NAMALWA (cell line): Measurements from ENCODE around the gene CES2.
"Not testable (repeated sequence)": the region's sequence is repeated elsewhere in the genome, so short reads cannot be mapped to it uniquely, and the experiment has no call there.

Experiments used
- DNase-seq: peaks from one replicate; pipeline ENCODE4 v3.0.0-alpha.2; 2015; ENCODE audit warnings: low spot score

Gene CES2, protein sequence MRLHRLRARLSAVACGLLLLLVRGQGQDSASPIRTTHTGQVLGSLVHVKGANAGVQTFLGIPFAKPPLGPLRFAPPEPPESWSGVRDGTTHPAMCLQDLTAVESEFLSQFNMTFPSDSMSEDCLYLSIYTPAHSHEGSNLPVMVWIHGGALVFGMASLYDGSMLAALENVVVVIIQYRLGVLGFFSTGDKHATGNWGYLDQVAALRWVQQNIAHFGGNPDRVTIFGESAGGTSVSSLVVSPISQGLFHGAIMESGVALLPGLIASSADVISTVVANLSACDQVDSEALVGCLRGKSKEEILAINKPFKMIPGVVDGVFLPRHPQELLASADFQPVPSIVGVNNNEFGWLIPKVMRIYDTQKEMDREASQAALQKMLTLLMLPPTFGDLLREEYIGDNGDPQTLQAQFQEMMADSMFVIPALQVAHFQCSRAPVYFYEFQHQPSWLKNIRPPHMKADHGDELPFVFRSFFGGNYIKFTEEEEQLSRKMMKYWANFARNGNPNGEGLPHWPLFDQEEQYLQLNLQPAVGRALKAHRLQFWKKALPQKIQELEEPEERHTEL

DNA sequence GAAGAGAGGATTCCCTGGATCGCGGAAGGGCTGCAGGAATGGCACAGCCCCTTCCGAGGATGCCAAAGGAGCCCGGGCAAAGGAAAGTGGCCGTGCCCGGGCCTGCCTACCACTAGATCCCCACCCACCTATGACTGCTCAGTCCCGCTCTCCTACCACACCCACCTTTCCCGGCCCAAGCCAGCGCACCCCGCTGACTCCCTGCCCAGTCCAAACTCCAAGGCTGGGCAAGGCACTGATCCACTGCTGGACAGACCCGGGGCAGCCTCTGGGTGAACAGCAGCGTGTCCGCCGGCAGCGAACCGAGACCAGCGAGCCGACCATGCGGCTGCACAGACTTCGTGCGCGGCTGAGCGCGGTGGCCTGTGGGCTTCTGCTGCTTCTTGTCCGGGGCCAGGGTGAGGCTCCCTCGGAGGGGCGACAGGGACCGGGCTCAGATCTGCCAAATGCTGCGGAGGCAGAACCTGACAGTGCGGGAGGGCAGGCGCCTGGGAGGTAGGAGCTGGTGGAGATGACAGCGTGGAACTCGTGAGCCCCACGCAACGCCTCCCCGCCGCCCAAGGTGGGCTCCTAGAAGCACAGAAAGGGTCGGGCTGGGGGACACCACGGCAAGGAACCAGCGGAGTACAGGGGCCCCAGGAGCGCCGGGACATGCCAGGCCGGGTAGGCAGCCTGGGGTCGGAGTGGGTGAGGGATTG is at the start of gene CES2:
TSS of gene CES2 (plus strand) at position 203 of the 698 bp plus-strand sequence. CDS start at position 323, 120 bp downstream.
- DNase-seq: no peak

DNA sequence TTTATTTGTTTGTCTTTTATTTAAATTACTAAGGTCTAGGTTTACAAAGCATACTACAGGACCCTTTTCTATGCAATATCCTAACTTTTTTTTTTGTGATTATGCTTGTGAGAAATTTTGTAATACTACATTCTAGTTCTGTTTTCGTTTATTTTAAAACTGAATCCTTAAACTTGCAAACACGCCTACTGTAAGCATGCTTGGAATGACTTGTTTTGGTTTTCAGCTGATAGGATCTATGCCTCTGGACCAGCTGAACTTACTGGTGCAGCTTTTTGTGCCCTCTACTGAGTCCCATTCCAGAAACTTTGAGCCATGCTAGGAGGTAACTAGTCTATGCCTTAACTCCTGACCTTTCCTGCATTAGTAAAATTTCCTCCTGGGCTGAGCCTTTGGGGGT is 49.0 kb upstream of the CES2 start:
- no peak for DNase-seq

DNA sequence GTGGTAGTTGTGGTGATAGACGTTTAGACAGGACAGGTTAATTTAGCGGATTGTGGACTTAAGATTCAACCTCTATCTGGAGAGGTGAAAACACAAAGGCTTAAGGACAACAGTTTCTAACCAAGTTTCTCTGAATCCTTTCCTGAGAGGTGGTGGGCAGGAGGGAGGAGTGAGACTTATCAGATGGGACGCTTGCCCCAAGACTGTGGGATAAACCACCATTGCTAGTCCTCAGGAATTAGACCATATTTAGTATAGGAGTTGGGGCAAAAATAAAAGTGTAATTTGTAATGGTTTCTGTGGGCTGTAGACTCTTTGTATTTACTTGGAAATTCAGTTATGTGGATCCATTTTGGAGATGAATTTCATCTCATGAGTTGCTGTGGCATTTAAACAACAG is 48.4 kb upstream of the CES2 start:
- DNase-seq: no peak

GRCh38 chr16:66888647-66889615 is 46.4 kb upstream of the CES2 start:
- no peak for DNase-seq

DNA sequence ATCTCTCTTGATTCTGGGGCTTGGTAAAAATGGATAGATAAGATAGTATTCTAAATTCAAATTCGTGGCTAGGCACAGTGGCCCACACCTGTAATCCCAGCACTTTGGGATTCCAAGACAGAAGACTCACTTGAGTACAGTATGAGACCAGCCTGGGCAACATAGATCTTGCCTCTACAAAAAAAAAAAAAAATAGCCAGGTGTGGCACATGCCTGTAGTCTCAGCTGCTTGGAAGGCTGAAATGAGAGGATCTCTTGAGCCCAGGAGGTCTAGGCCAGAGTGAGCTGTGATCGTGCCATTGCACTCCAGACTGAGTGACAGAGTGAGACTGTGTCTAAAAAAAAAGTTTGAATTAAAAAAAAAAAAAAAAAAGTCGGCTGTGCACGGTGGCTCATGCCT is 45.7 kb upstream of the CES2 start:
- DNase-seq: no peak

DNA sequence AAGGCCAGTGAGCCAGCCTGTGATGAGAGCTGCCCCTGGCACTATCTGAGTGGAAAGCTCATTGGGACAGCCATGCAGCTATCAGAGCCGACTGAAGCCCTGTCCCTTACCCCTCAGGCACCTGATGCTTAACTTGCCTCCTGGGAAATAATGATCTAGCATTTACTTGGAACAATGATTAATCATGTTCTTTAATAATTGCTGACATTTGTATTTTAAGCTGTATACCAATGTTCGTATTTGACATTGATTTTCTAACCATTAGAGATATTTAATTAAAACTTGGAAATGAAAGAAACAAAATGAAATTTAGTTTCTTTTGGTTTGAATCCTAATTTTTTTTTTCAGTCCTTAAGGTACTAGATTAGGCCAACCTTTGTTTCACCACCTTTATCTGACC is 44.5 kb upstream of the CES2 start:
- no peak for DNase-seq

DNA sequence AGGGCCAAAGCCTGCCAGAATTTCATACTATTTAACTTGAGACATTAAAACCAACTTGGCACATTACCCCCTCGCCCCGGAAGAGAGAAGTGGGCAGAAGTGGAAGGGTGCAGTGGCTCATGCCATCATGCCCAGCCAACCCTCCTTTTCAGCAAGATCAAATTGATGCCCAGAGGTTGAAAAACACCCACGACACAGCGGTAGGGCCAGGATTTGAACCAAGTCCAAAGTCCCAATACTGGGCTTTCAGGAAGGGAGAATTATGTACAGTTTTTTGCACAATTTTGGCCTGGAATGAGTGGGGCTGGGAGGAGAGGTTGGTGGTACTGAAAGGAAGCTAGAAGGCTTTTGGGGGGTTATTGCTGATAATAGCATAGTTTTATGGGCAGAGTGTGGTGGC is 44.0 kb upstream of the CES2 start:
- DNase-seq: no peak

DNA sequence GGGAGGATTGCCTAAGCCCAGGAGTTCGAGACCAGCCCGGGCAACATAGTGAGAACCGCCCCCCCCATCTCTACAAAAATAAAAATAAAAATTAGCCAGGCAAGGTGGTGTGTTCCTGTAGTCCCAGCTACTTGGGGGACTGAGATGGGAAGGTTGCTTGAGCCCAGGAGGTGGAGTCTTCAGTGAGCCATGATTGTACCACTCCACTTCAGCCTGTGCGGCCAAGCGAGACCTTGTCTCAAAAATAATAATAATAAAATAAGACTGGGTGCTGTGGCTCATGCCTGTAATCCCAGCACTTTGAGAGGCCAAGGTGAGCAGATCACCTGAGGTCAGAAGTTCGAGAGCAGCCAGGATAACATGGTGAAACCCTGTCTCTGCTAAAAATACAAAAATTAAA is 43.5 kb upstream of the CES2 start:
- DNase-seq: no peak

GRCh38 chr16:66894055-66894454 is 41.3 kb upstream of the CES2 start:
- DNase-seq: no peak

GRCh38 chr16:66894948-66895688 is 40.2 kb upstream of the CES2 start:
- peak; percentile 79 for DNase-seq

DNA sequence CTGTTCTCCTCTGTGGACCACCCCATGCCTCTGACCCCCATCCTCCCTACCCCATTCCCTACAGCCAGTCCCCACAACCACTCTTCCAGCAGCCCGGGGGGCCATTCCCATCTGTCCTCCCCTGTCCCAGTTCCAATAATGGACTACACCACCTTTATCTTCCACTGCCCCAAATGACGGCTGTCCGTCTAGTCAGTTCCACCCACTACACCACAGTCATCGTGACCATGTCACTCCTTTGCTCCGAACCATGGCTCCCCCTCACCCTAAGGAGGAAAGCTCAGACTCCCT is 39.7 kb upstream of the CES2 start:
- DNase-seq: no peak

DNA sequence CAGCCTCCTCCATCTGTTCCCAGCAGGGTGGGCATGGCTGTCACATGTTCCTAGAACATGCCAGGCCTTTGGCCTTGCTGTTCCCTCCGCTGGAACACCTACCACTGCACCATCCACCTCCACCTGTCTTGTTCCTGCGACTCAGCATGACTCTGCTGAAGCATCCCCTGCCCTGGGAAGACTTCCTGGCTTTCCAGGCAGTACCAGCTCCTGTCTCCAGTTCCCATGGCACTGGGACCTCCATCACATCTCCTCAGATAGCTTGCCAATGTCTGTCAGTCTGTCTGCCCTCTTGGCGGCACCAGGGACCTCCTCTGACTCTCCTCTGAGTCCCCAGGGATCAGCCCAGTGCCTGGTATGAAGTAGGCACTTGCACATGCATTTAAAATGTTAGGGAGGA is 39.3 kb upstream of the CES2 start:
- no peak for DNase-seq

GRCh38 chr16:66896682-66897081 is 38.6 kb upstream of the CES2 start:
- DNase-seq: not testable (repeated sequence)

- no peak for DNase-seq
These were observed 37.1 kb upstream of the CES2 start for GRCh38 chr16:66898207-66898606.

- no peak for DNase-seq
These were observed 36.4 kb upstream of the CES2 start for GRCh38 chr16:66898933-66899309.

DNA sequence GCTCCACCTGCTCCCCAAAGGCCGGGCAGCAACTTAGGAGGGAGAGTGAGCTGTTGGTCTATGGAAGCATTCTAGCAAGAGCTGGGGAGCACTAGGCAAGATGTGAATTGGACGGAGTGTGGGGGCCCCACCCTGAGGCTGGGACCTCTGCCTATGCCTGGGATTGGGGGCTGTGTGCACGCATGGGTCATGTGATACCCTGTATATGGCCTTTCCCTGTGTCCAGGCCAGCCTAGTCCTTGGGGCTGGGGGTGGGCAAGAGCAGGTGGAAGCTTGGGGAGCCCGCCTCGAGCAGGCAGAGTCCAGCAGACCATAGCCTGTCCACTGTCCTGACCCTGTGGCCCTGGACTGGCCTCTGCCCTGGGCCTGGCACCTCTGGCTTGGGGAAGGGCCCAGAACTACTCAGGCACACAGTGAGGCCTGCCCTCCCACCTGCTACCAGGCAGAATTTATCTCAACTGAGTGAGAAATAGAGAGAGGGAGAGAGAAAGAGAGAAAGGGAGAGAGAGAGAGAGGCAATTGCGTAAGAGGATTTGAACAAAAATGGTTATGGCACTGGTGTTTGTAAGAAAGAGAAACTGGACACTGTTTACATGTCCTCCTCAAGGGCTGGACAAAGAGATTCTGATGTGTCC is 35.9 kb upstream of the CES2 start:
- no peak for DNase-seq

- DNase-seq: no peak
These were observed 35.2 kb upstream of the CES2 start for GRCh38 chr16:66899945-66900710.

DNA sequence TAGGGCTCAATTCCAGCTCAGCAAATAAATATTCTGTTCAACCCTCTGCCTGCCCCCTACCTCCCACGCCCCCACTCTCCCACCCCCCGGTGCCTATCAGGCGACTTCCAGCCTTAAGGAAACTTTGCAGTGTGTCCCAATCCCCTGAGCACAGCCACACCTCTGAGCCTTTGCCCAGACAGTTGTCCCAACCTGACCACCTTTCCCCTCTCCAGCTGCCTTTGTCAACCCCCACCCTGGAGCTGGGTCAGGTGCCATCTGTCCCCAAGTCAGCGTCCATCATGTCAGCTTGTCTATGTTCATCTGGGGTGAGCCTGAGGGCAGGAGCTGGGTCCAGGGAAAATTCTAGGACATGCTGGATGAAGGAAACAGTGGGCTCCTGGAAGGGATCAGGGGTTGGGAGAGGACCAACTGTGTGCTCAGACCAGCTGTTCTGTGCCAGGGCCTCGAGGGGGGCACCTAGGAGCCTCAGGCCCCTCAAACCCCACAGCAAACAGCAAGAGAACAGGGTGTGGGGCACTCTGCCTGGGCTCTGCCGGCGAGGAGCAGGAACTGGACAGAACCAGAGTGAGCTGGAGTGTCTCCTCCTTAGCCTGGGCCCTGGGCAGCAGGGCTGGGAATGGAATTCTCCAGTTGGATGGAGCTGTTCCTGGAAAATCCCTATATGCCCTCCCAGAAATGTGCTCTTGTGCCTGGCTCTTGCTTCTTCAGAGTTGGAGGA is 34.4 kb upstream of the CES2 start:
- DNase-seq: no peak

DNA sequence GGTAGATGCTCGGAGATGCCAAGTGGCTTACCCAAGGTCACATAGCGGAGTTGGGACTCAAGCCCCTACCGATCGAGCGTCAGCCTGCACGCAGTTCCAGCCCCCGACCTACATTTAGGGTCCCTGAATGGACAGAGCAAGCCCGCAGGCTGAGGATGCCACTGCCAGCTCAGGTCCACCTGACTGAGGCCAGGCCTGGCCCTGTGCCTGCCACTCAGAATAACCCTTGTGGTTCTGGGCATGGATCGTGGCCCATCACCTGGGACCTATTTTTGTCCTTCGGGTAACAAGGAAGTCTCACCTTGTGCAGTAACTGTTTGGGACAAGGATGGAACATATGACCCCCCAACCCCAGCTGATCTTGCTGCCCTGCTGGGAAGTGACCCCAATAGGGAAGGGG is 33.7 kb upstream of the CES2 start:
- no peak for DNase-seq
